ENCODE data around the gene ONECUT3. TPM values are rescaled to one million over a fixed set of nuclear protein-coding genes. Genes with fewer than 3 reads are reported as not detected.

Gene ONECUT3
- total RNA-seq, 1 experiment from 2014 or later, result not detected

DNA sequence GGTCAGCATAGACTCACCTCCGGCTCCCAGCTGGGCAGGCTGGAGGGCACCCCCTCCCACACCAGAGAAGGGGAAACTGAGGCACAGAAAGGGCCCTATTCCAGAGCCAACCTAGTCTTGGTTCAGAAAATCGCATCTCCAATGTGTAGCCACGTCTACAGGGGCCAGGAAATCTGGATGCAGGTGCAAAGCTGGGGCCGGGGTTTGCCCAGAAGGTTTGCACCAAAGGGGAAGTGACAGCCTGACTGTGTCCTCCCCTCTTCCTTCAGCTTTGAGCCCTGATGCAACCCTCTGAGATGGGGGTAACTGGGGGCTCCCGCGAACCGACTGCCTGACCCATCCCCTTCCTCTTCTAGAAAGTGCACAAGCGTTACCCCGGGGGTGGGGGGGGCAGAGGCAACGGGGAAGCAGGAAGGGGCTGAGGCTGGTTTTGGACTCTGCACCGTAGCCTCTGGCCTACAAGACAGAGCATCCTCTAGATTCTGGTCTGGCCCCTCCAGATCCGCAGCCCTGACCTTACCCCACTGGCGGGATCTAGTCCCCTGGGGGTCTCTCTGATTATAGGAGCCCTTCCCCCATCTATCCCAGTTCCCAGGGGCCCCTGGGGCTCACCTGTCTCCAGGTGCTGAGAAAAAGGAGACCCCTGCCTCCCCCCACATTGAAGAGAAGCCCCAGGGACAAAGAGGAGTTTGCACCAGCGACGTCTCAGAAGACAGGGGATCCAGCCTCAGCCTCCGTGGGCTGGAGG lies 1.1 kb upstream of the ONECUT3 start:
- H3K27ac Mint-ChIP-seq (ENCODE audit: unreplicated experiment), result no peak overlapping the region
- peaks cover 7% of the 10 kb centered on the region for H3K4me1 Mint-ChIP-seq (ENCODE audit: low read depth, unreplicated experiment)
- H3K27me3 Mint-ChIP-seq (ENCODE audit: insufficient read depth, unreplicated experiment), result peaks cover 24% of the 10 kb centered on the region
- ChIA-PET POLR2A (no interaction called here), CTCF (no interaction called here)
- H3K4me1 ChIP-seq, result peaks cover 18% of the 10 kb centered on the region
- BruUV-seq (replicated peaks), result no TSS peak
- no peaks in the 10 kb centered on the region for H3K36me3 ChIP-seq (ENCODE audit: control insufficient read depth, insufficient read depth, low read length)
- intact Hi-C loops (cut with micrococcal nuclease; ENCODE audit: unreplicated experiment), result no loop called here
- no peak for TF ChIP-seq CTCF (IDR thresholded peaks at IDR 0.05; ENCODE audit: insufficient read depth in 1 of 2, low read depth in 1 of 2, low read length in 1 of 2, severe bottlenecking in 1 of 2, unreplicated experiment in 1 of 2)
- DNase-seq, result no peak
- H3K4me3 ChIP-seq (ENCODE audit: low read depth, low read length), result no peak overlapping the region
- H3K9me3 Mint-ChIP-seq (ENCODE audit: unreplicated experiment), result no peaks in the 10 kb centered on the region
- peaks cover 12% of the 10 kb centered on the region for H3K27me3 ChIP-seq (replicated peaks; ENCODE audit: control insufficient read depth, insufficient read depth, low read length)
- H3K9me3 ChIP-seq, result no peaks in the 10 kb centered on the region
- peaks cover 9% of the 10 kb centered on the region for H3K36me3 Mint-ChIP-seq (ENCODE audit: insufficient read depth, unreplicated experiment)
- no peak overlapping the region for H3K4me3 Mint-ChIP-seq (ENCODE audit: unreplicated experiment)

DNA sequence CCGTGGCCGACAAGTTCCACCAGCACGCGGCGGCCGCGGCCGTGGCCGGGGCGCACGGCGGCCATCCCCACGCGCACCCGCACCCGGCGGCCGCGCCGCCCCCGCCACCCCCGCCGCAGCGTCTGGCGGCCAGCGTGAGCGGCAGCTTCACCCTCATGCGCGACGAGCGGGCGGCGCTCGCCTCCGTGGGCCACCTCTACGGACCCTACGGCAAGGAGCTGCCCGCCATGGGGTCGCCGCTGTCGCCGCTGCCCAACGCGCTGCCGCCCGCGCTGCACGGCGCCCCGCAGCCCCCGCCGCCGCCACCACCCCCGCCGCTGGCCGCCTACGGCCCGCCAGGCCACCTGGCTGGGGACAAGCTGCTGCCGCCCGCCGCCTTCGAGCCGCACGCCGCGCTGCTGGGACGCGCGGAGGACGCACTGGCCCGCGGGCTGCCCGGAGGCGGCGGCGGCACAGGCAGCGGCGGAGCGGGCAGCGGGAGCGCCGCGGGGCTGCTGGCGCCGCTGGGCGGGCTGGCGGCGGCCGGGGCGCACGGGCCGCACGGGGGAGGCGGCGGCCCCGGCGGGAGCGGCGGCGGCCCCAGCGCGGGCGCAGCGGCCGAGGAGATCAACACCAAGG lies 821 bp downstream of the ONECUT3 start:
- Mint-ChIP-seq H3K4me3 (ENCODE audit: unreplicated experiment) (no peak overlapping the region), H3K36me3 (ENCODE audit: insufficient read depth, unreplicated experiment) (peaks cover 6% of the 10 kb centered on the region), H3K4me1 (ENCODE audit: low read depth, unreplicated experiment) (peaks cover 7% of the 10 kb centered on the region), H3K27me3 (ENCODE audit: insufficient read depth, unreplicated experiment) (peaks cover 34% of the 10 kb centered on the region), H3K27ac (ENCODE audit: unreplicated experiment) (no peak overlapping the region), H3K9me3 (ENCODE audit: unreplicated experiment) (no peaks in the 10 kb centered on the region)
- Histone ChIP-seq H3K4me1 (peaks cover 10% of the 10 kb centered on the region; the same call in 1 of the 2 replicates), H3K4me3 (ENCODE audit: low read depth, low read length) (no peak overlapping the region), H3K9me3 (no peaks in the 10 kb centered on the region), H3K36me3 (ENCODE audit: control insufficient read depth, insufficient read depth, low read length) (no peaks in the 10 kb centered on the region), H3K27me3 (replicated peaks; ENCODE audit: control insufficient read depth, insufficient read depth, low read length) (peaks cover 8% of the 10 kb centered on the region)
- no TSS peak for BruUV-seq (replicated peaks)
- DNase-seq, result no peak
- ChIA-PET CTCF (interaction anchor here (0.6 kb wide), 1 partner anchor 29 kb away, joined by 3 read pairs; no protein-coding TSS in a partner anchor), POLR2A (no interaction called here)
- intact Hi-C loops (cut with micrococcal nuclease; ENCODE audit: unreplicated experiment), result no loop called here
- TF ChIP-seq CTCF (IDR thresholded peaks at IDR 0.05; ENCODE audit: insufficient read depth in 1 of 2, low read depth in 1 of 2, low read length in 1 of 2, severe bottlenecking in 1 of 2, unreplicated experiment in 1 of 2), result no peak

DNA sequence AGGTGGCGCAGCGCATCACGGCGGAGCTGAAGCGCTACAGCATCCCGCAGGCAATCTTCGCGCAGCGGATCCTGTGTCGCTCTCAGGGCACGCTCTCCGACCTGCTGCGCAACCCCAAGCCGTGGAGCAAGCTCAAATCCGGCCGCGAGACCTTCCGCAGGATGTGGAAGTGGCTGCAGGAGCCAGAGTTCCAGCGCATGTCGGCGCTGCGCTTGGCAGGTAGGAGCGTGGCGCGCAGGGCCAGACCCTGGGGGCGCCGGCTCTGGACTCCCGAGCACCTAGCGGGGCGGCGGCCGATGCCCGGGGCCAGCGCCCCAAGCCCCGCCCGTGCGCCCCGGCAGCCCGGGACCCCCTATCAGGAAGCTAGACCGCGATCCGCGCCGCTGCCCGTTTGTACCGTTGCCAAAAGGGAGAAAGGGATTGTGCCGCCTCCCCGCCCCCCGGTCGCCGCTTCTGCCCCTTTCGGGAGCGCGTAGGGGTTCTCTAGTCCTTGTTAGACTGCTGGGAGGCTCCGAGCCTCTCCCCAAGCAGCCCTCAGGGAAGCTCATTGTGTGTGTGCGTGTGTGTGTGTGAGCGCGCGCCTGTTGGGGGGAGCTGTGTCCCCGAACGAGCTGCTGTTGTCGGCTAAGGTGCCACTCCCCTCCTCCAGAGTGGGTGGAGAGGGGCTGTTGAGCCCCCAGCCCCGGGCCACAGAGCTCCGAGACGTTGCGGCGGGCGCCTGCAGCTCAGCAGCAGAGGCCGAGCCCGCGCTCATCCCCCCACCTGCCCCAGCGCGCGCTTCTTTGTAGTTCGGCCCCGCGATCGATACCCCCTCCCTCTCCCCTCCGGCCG lies 1.5 kb downstream of the ONECUT3 start:
- CTCF ChIA-PET, result no interaction called here
- H3K36me3 Mint-ChIP-seq (ENCODE audit: insufficient read depth, unreplicated experiment), result peaks cover 6% of the 10 kb centered on the region
- no peak overlapping the region for H3K27ac Mint-ChIP-seq (ENCODE audit: unreplicated experiment)
- Histone ChIP-seq H3K9me3 (no peaks in the 10 kb centered on the region), H3K36me3 (ENCODE audit: control insufficient read depth, insufficient read depth, low read length) (no peaks in the 10 kb centered on the region), H3K27me3 (replicated peaks; ENCODE audit: control insufficient read depth, insufficient read depth, low read length) (peaks cover 5% of the 10 kb centered on the region), H3K4me3 (ENCODE audit: low read depth, low read length) (no peak overlapping the region), H3K4me1 (peaks cover 3% of the 10 kb centered on the region; the same call in 1 of the 2 replicates)
- POLR2A ChIA-PET, result no interaction called here
- no peaks in the 10 kb centered on the region for H3K9me3 Mint-ChIP-seq (ENCODE audit: unreplicated experiment)
- peak overlapping the region; percentile 57 for H3K4me3 Mint-ChIP-seq (ENCODE audit: unreplicated experiment)
- intact Hi-C loops (cut with micrococcal nuclease; ENCODE audit: unreplicated experiment), result no loop called here
- H3K27me3 Mint-ChIP-seq (ENCODE audit: insufficient read depth, unreplicated experiment), result peaks cover 34% of the 10 kb centered on the region
- peaks cover 7% of the 10 kb centered on the region for H3K4me1 Mint-ChIP-seq (ENCODE audit: low read depth, unreplicated experiment)
- TF ChIP-seq CTCF (IDR thresholded peaks at IDR 0.05; ENCODE audit: insufficient read depth in 1 of 2, low read depth in 1 of 2, low read length in 1 of 2, severe bottlenecking in 1 of 2, unreplicated experiment in 1 of 2), result no peak
- BruUV-seq (replicated peaks), result no TSS peak
- no peak for DNase-seq
